M059J (cell line): Measurements from ENCODE around the gene ATP13A2. TPM values are rescaled to one million over a fixed set of nuclear protein-coding genes. Genes with fewer than 3 reads are reported as not detected.
A peak's percentile ranks its signal among the peaks of the same experiment; 100 is the strongest.
"Not testable (repeated sequence)": the region's sequence is repeated elsewhere in the genome, so short reads cannot be mapped to it uniquely, and the experiment has no call there.

ENCODE experiments used
- DNase-seq: peaks from one replicate; pipeline ENCODE4 v3.0.0-alpha.2; 2012; ENCODE audit warnings: low read depth
- total RNA-seq: library from RNA; depleted of rRNA; stranded (reverse); fragments of >200 nt; shearing (Covaris generic); gene quantifications from 2 replicates; pipeline ENCODE4 v1.2.3, GENCODE V29; 2014

ATP13A2 gene
- total RNA-seq, 1 experiment from 2014 or later, result 36.3 TPM

GRCh38 chr1:16961297-16962133 is 50.2 kb downstream of the ATP13A2 start:
- DNase-seq, result no peak

- peak; percentile 64 for DNase-seq
These were observed 51.0 kb downstream of the ATP13A2 start for GRCh38 chr1:16960560-16961296.

- no peak for DNase-seq
These were observed 53.3 kb downstream of the ATP13A2 start for GRCh38 chr1:16958475-16958874.

GRCh38 chr1:16957731-16958130 is 54.0 kb downstream of the ATP13A2 start:
- DNase-seq, result no peak

DNA sequence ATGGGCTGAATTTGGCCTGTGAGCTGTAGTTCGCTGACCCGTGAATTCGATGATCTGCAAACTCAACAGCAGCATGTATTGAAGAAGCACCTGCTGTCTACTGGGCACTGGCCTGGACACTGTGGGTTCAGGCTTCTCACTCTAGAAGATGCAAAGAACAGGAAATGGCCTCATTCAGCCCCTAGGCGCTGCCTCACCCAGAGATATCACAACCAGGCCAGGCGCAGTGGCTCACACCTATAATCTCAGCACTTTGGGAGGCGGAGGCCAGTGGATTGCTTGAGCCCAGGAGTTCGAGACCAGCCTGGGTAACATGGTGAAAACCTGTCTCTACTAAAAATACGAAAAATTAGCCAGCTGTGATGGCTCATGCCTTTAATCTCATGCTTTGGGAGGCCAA is 55.0 kb downstream of the ATP13A2 start:
- no peak for DNase-seq

DNA sequence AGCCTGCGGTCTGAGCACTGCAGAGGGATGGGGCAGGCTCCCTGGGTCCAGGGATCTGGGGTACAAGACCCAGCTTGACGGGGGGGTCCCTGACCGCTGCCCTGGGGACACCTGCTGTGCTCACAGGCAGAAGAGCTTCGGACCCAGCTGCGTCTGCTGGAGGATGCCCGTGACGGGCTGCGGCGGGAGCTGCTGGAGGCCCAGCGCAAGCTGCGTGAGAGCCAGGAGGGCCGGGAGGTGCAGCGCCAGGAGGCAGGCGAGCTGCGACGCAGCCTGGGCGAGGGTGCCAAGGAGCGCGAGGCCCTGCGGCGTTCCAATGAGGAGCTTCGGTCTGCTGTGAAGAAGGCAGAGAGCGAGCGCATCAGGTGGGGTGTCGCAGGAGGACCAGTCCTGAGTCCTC is 56.5 kb downstream of the ATP13A2 start:
- no peak for DNase-seq

DNA sequence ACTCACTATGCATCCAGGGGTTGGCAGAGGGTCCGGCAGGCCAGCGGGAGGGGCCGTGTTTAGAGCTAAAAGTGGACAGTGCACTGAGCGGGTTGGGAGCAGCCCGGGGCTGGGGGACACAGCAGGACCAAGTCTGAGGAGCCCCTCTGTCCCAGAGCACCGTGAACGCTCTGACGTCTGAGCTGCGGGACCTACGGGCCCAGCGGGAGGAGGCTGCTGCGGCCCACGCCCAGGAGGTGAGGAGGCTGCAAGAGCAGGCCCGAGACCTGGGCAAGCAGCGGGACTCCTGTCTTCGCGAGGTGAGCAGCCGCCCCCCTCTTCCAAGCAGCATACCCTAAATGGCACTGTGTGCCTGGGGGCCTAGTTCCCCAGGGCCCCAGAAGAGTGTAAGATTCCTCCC is 57.1 kb downstream of the ATP13A2 start:
- no peak for DNase-seq

GRCh38 chr1:16952376-16952775 is 59.4 kb downstream of the ATP13A2 start:
- not testable (repeated sequence) for DNase-seq

DNA sequence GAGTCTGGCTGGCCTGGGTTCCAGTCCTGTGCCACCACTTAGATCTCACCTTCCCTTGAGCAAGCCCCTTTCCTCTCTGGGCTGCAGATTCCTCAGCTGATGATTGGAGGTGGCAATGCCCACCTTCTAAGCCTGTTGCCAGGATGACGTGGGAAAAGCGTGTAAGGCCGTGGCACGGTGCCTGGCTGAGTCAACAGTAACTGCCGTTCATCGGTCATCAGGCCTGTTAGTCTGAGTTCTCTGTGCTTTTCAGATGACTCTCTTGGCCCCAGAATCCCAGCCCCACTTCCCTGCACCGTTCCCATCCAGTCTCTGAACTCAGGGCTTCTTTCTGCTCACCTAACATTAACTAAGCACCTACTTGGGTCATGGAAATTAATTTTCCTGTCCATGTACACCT is 62.7 kb downstream of the ATP13A2 start:
- peak; percentile 91 for DNase-seq

DNA sequence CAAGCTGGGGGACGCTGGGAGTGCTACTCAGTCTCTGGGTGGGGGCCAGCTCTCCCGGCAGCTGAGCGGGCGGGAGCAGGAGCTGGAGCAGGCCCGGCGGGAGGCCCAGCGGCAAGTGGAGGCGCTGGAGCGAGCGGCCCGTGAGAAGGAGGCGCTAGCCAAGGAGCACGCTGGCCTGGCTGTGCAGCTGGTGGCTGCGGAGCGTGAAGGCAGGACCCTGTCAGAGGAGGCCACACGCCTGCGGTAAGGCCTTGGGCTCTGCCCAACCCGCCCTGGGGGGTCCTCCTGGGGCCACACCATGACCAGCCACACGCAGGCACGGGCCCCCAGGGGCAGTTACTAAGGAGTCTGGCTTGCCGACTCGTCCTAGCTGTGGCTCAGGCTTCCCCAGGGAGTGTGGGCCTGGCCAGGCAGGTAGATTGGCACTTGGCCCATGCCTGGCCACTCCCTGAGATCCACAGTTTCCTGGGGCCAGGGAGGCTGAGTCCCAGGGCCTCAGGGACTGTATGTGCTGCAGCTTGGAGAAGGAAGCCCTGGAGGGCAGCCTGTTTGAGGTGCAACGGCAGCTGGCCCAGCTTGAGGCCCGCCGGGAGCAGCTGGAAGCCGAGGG is 63.3 kb downstream of the ATP13A2 start:
- DNase-seq, result peak; percentile 93

- no peak for DNase-seq
These were observed 65.1 kb downstream of the ATP13A2 start for GRCh38 chr1:16946646-16947045.

GRCh38 chr1:16946185-16946584 is 65.5 kb downstream of the ATP13A2 start:
- not testable (repeated sequence) for DNase-seq

GRCh38 chr1:16945512-16945911 is 66.2 kb downstream of the ATP13A2 start:
- not testable (repeated sequence) for DNase-seq

DNA sequence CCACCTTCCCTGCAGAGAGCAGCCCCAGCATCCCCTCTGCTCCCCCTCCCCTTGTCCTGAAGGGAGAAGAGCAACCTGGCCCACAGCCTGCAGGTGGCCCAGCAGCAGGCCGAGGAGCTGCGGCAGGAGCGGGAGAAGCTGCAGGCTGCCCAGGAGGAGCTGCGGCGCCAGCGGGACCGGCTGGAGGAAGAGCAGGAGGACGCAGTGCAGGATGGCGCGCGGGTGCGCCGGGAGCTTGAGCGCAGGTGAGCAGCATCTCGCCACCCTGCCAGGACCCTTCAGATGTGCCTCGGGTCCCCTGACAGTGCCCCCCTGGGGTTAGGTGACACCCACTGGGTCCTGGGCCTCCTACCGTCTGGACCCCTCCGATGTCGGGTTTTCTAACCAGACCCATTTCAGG is 67.7 kb downstream of the ATP13A2 start:
- no peak for DNase-seq

DNA sequence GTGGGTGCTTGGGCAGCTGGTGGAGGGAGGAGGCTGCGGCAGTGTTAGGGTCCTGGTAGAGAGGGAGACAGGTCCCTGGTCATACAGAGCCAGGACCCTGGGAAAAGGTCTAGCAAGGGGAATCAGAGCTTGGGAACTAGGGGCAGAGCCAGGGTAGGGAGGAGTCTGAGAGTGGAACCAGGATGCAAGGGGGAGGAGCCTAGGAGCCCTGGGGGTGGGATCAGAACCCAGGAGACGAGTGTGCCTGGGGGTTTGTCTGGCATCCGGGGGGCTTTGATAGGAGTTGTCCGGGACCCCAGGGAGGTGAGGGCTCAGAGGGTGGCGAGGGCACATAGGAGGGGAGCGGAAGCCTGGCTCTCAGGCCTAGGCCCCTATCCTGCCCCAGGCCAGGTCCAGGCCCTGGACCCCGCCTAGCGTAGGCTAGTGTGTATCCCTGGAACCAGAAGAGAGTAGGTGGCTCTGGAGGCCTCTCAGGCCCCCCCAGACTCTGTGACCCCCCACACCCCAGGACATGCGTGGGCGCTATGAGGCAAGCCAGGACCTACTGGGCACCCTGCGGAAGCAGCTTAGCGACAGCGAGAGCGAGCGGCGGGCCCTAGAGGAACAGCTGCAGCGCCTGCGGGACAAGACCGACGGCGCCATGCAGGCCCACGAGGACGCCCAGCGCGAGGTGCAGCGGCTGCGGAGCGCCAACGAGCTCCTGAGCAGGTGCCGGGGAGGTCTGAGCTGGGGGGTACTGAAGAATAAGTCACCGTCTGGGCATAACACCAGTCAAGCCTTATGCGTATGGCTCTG is 72.1 kb downstream of the ATP13A2 start:
- DNase-seq, result not testable (repeated sequence)

GRCh38 chr1:16938351-16939321 is 73.1 kb downstream of the ATP13A2 start:
- DNase-seq, result no peak

DNA sequence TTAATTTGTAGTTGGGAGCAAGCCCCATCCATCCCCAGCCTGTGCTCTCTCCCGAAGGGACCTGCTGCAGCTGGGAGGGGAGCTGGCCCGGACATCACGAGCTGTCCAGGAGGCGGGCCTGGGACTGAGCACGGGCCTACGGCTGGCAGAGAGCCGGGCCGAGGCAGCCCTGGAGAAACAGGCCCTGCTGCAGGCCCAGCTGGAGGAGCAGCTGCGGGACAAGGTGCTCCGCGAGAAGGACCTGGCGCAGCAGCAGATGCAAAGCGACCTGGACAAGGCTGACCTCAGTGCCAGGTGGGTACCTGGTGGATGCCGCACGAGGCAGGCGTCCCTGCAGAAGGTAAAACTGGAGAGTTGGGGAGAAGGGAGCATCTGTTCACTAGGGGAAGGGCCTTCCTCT is 75.1 kb downstream of the ATP13A2 start:
- DNase-seq, result not testable (repeated sequence)
